Body of pancreas (tissue), 4 donors: ENCODE measurements around the gene KIFC3. TPM values are rescaled to one million over a fixed set of nuclear protein-coding genes. Genes with fewer than 3 reads are reported as not detected.
"Not testable (repeated sequence)": the region's sequence is repeated elsewhere in the genome, so short reads cannot be mapped to it uniquely, and the experiment has no call there.

Source experiments
- ATAC-seq: fragments of 150-250 bp; one replicate; pipeline ENCODE4 v1.9.1; 2016
- DNase-seq, 4 donors: peaks; one replicate each; pipeline ENCODE4 v3.0.0-alpha.2; 2019
- H3K27ac ChIP-seq, 4 donors: fragments of 200-600 bp; sonication (generic); 1 replicate in 3 of 4; 2 replicates in 1 of 4; pipeline versions ENCODE4 v1.5.1 to v1.6.1; 2016 to 2019; ENCODE audit warnings: mild to moderate bottlenecking in 1 of 4, mixed read lengths in 1 of 4, moderate library complexity in 1 of 4
- H3K27me3 ChIP-seq, 2 donors: fragments of 200-600 bp; sonication (generic); one replicate each; pipeline ENCODE4 v1.6.0; 2016; ENCODE audit warnings: mild to moderate bottlenecking in 1 of 2
- H3K36me3 ChIP-seq, 2 donors: fragments of 200-600 bp; sonication (generic); replicated peaks in 1 of 2; 2 replicates each; pipeline ENCODE4 v1.5.1; 2016; ENCODE audit warnings: low read depth in 2 of 2; ENCODE audit not compliant: insufficient read depth in 1 of 2
- H3K4me1 ChIP-seq: fragments of 200-600 bp; sonication (generic); one replicate; pipeline ENCODE4 v1.6.0; 2016
- H3K4me3 ChIP-seq, 2 donors: fragments of 200-600 bp; sonication (generic); 1 replicate in 1 of 2; 2 replicates in 1 of 2; pipeline ENCODE4 v1.5.1; 2016 to 2019
- H3K9me3 ChIP-seq, 3 donors: fragments of 200-600 bp; sonication (generic); 1 replicate in 2 of 3; 2 replicates in 1 of 3; pipeline ENCODE4 v1.5.1; 2016
- POLR2A ChIP-seq, 3 donors: fragments of 450-650 bp; IDR thresholded peaks; one replicate each; pipeline ENCODE4 v1.6.1; 2016; ENCODE audit warnings: antibody characterized with exemption in 3 of 3, mild to moderate bottlenecking in 2 of 3
- WGBS, 2 donors: methylation state at CpG; one replicate each; pipeline ENCODE4 v1.1.5; 2017; 5-methylcytosine and 5-hydroxymethylcytosine counted together
- intact Hi-C: fragments of 100-400 bp; cut with DNase I; formaldehyde crosslinking; loops from one replicate; pipeline ENCODE4 v1.15.1; 2023
- total RNA-seq, 2 donors: library from RNA; depleted of rRNA; stranded (reverse); fragments of >200 nt; gene quantifications; one replicate each; pipeline ENCODE4 v1.1.0, GENCODE V29; 2016
- TF ChIP-seq, protein P1 (sequence below), 7 experiments: fragments of 450-650 bp in 4 of 7; fragments of 200-600 bp in 3 of 7; sonication (generic) in 3 of 7; IDR thresholded peaks; one replicate each; pipeline ENCODE4 v1.5.1; 2016 to 2019; ENCODE audit warnings: antibody characterized with exemption in 7 of 7

KIFC3 gene
- total RNA-seq, 2 donors from 2014 or later: 120 to 205 TPM

DNA sequence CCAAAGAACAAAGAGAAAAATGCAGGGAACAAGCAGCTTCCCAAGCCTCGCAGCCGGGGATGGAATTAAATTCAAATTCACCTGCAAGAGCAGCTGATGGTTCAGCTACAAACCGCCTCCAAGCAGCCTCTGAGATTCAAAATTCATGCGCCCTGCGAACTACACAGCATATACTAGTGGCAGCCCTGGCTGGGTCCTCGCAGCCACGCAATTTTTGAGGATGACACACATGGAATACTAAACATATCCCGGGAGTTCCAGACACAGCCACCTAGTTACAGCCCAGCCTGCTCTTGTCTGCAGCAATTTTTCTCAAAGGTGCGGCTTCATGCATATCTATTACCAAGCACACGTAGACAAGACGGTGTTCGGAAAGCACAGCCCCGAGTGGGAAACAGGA lies 35.9 kb upstream of the KIFC3 start:
- intact Hi-C loops: no loop called here
- DNase-seq: no peak
- ATAC-seq: no peak
- Histone ChIP-seq H3K4me3 (no peak overlapping the region), H3K36me3 (no peaks in the 10 kb centered on the region), H3K27me3 (no peaks in the 10 kb centered on the region), H3K27ac (peak overlapping the region in 2 of 4 donors; percentile 2 to 33), H3K4me1 (peaks cover 4% of the 10 kb centered on the region), H3K9me3 (no peaks in the 10 kb centered on the region)
- WGBS, 2 donors: 66 to 79% methylated on average over 10 to 13 of the region's 13 CpGs
- TF ChIP-seq, protein P1, sequence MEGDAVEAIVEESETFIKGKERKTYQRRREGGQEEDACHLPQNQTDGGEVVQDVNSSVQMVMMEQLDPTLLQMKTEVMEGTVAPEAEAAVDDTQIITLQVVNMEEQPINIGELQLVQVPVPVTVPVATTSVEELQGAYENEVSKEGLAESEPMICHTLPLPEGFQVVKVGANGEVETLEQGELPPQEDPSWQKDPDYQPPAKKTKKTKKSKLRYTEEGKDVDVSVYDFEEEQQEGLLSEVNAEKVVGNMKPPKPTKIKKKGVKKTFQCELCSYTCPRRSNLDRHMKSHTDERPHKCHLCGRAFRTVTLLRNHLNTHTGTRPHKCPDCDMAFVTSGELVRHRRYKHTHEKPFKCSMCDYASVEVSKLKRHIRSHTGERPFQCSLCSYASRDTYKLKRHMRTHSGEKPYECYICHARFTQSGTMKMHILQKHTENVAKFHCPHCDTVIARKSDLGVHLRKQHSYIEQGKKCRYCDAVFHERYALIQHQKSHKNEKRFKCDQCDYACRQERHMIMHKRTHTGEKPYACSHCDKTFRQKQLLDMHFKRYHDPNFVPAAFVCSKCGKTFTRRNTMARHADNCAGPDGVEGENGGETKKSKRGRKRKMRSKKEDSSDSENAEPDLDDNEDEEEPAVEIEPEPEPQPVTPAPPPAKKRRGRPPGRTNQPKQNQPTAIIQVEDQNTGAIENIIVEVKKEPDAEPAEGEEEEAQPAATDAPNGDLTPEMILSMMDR (IDR thresholded peaks at IDR 0.05): no peak
- no peak for TF ChIP-seq POLR2A (IDR thresholded peaks at IDR 0.05)

DNA sequence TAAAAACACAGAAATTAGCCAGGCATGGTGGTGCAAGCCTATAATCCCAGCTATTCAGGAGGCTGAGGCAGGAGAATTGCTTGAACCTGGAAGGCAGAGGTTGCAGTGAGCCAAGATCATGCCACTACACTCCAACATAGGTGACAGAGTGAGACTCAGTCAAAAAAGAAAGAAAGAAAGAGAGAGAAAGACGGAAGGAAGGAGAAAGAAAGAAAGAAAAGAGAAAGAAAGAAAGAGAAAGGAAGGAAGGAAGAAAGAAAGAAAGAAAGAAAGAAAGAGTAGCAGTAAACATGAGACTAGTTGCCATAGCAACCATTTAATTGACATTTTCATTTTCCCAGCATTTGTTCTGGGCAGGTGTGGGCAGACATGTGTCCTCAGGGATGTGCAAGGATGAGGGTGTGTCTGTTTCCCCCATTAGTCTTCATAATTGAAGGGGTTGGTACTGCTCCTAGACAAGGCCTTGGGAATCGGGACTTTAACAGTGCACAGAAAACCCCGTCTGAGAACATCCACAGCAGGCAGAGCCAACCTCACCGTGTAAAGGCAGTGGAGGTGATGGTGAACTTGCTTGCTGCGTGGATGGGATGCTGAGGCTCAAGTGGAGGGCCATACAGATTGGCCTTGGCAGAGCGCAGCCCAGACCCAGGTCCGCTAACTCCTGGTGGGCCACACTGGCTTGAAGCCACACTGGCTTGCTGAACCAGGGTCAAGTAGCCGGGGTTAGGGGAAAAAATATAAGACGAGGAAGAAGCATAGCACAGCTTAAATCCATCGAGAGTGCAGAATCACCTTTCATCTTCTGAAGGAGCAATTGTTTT lies 35.2 kb upstream of the KIFC3 start:
- Histone ChIP-seq H3K27ac (peak overlapping the region in 2 of 4 donors; percentile 2 to 33), H3K4me3 (no peak overlapping the region), H3K4me1 (peaks cover under 1% of the 10 kb centered on the region), H3K27me3 (no peaks in the 10 kb centered on the region), H3K36me3 (no peaks in the 10 kb centered on the region), H3K9me3 (no peaks in the 10 kb centered on the region)
- DNase-seq: no peak
- intact Hi-C loops: no loop called here
- no peak for ATAC-seq
- no peak for TF ChIP-seq POLR2A (IDR thresholded peaks at IDR 0.05)
- TF ChIP-seq, protein P1 (IDR thresholded peaks at IDR 0.05): no peak
- 76 to 81% methylated on average over 10 of the region's 10 CpGs for WGBS, 2 donors

DNA sequence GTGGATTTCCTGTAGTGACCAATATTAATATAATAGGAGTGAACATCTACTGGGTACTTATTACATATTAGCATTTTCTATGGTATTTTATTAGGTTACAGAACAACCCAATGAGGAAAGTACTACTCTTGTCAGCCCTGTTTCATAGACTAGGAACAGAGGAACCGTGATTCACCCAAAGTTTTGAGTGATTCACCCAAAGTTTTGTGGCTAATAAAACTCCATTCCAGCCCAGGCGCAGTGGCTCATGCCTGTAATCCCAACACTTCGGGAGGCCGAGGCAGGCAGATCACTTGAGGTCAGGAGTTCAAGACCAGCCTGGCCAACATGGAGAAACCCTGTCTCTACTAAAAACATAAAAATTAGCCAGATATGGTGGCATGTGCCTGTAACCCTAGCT lies 33.1 kb upstream of the KIFC3 start:
- H3K27me3 ChIP-seq, intact Hi-C loops, H3K4me3 ChIP-seq, ATAC-seq, H3K4me1 ChIP-seq, H3K9me3 ChIP-seq, DNase-seq, H3K36me3 ChIP-seq, H3K27ac ChIP-seq: not testable (repeated sequence)
- WGBS, 2 donors: 99 to 100% methylated on average over 4 of the region's 4 CpGs

DNA sequence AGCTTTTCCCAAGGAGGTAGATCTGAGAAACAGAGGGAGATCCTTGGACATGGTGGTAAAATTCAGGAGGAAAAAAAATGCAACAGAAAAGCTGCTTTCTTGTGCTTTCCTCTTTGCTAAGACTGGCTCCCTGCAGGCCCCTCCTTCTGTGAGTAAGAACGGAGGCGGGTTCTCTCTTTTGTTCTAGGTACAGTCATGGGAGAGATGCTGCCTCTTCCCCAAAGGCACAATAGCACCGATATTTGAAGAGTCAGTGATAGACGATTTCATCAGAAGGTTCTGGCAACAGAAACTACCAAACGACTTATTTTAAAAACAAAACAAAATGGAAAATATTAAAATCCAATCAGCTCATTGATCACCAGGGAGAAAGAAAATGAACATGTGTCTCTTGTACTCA lies 32.6 kb upstream of the KIFC3 start:
- WGBS, 2 donors: 73 to 75% methylated on average over 5 of the region's 5 CpGs
- Histone ChIP-seq H3K4me3 (no peak overlapping the region), H3K36me3 (no peaks in the 10 kb centered on the region), H3K4me1 (peaks cover under 1% of the 10 kb centered on the region), H3K9me3 (no peaks in the 10 kb centered on the region), H3K27me3 (no peaks in the 10 kb centered on the region), H3K27ac (no peak overlapping the region)
- DNase-seq: no peak
- ATAC-seq: no peak
- intact Hi-C loops: no loop called here
- TF ChIP-seq POLR2A (IDR thresholded peaks at IDR 0.05): no peak
- TF ChIP-seq, protein P1 (IDR thresholded peaks at IDR 0.05): no peak

DNA sequence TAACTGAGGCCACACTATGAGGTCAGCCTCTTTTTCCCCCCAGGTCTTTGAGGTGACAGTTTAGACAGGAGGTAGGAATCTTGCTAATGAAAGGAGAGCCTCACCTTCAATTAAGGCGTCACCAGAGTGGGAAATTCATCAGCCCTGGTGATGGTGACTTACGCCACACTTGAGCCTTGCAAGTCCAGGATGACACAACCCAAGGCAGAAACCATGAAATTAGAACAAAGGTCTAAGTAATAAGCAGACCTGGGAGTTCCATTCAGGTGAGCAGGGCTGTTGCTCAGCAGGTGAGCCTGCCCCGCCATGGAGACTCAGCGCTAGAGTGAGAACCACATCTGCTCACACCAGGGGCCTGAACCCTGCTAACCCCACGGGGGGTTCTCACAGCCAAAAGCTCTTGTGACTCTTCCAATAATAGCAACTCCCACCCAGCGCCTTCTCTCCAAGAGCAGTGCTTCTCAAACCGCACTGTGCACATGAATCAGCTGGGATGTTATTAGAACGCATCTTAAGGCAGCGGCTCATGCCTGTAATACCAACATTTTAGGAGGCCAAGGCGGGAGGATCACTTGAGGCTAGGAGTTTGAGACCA lies 28.7 kb upstream of the KIFC3 start:
- intact Hi-C loops: no loop called here
- Histone ChIP-seq H3K9me3 (no peaks in the 10 kb centered on the region), H3K4me1 (peaks cover 36% of the 10 kb centered on the region), H3K27me3 (no peaks in the 10 kb centered on the region), H3K4me3 (no peak overlapping the region), H3K27ac (no peak overlapping the region), H3K36me3 (no peaks in the 10 kb centered on the region)
- ATAC-seq: no peak
- TF ChIP-seq POLR2A (IDR thresholded peaks at IDR 0.05): no peak
- TF ChIP-seq, protein P1 (IDR thresholded peaks at IDR 0.05): no peak
- DNase-seq: no peak
- WGBS, 2 donors: 92 to 99% methylated on average over 9 to 10 of the region's 10 CpGs
